Measurements from ENCODE around the gene LMO1.

LMO1 gene

DNA sequence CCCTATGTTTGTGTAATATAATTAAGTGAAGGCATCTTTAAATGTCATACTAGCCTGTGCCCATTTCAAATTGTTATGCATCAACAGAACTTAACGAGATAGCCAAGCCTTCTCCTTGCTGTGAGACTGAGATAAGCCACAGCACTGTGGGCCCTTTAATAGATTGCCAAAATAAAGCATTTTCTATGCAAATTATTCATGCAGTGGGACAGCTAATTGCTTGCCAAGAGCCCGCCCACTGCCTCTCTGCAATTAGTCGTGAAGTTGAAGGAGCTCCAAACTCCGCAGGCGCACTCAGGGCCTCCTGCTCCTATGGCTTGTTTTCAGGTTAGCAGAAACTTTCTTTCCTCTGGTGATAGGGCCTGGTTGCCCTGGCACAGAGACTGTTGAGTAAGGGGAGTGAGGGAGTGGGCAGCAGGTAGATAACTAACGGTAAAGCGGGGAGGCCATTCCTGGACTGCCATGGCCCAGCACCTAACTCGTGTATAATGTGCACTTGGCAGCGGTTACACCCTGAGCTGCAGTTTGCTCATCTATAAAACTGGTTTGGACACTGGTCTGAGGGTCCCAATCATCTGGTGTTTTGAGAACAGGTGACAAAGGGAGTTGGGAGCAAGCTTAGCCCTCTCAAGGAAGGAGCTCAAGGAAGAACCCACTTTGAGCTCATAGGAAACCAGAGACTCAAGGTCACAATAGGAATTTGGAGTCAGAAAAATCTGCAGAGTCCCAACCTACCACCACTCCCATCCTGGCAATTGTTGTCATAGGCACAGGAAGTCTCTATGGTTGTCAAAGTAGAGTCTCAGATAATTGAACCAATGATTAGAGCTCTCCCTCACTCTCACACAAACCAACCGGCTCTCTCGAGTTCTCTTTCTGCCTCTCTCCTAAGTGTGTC lies 60.9 kb downstream of the LMO1 start:
- DNase-seq: no peak

- no peak for DNase-seq
Observed at GRCh38 chr11:8201644-8202365, 61.9 kb downstream of the LMO1 start.

DNA sequence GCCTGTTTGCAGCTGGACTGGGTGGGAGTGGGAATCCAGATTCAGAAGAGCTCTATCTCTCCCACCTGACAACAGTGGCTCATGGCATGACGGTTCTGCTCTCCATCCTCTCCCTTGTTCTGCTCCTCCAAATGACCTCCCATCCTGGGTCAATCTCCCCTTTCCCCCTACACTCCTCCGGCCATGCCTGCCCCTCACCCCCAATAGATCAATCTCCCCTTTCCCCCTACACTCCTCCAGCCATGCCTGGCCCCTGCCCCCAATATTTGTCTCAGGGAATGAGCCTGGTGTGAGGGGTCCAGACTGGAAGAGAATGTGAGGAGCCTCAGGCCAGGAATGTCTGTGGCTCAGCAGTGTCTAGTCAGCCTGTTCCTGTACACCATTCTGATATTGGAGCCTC lies 64.0 kb downstream of the LMO1 start:
- DNase-seq: no peak

- no peak for DNase-seq
Observed at GRCh38 chr11:8196749-8197148, 66.9 kb downstream of the LMO1 start.

GRCh38 chr11:8194956-8195355 lies 68.7 kb downstream of the LMO1 start:
- no peak for DNase-seq

GRCh38 chr11:8192896-8193209 lies 70.8 kb downstream of the LMO1 start:
- DNase-seq: no peak

DNA sequence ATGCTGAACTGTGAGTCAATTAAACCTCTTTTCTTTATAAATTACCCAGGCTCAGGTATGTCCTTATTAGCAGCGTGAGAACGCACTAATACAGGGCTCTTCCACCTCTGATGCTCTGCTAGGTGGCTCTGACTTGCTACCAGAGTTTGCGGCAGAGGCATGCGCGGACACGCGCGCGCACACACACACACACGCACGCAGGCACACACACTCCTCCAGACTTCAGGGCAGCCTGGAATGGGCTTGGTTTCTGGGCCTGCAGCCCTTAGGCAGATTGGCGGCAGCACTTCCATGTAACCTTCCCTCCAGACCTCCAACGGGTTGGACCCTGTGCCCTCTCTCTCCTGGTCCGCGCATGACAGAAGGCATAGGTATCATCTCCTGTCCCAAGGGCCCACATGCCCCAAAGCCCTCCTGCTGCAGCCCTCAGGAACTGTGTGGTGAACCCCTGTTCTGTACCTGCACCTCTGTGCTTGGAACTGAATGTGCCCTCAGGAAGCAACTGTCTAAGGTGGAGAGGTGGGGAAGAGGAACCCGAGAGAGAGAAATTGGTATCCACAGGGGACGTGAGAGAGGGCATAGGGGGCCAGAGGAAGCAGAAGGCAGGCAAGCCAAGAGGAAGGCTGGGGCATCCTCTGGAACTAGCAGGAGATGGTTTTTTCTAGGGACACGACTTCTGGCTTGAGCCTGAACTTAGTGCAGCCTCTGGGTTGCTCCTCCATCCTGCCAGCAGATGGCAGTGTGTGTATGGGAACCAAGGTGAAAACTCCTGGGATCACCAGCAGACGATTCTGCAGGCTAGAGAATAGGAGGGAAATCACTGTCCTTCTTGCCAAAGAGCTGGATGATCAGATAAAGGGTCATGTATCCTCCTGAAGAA lies 71.4 kb downstream of the LMO1 start:
- DNase-seq: peak; percentile 56

DNA sequence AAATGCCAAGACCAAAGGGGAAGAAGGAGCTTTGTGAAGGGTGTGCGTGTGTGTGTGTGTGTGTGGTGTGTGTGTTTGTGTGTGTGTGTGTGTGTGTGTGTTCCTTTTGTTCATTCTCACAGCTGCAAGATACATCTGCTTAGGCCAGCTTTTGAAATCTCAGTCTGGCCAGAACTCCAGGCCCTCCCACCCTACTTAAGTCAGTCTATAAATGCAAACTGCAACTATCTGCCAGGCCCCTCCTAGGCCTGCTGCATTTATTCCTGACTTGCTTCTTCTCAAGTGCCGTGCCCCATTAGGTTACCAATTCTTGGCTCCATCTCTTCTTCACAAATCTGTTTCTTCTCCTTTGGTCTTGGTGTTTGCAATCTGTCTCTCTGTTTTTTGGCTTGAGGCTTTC lies 73.2 kb downstream of the LMO1 start:
- no peak for DNase-seq

- no peak for DNase-seq
Observed at GRCh38 chr11:8186429-8186828, 77.2 kb downstream of the LMO1 start.

DNA sequence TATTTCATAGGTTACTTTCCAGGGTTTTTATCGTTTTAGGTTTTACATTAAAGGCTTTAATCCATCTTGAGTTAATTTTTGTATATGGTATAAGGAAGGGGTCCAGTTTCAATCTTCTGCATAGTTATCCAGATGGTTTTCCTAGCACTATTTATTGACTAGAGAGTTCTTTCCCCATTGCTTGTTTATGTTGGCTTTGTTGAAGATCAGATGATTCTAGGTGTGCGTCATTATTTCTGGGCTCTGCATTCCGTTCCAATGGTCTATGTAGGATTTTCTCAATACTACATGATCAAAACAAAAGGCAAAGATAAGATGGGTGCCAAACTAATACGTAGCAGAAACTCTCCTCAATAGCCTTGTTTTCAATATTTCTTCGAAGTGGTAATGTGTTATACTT lies 80.6 kb downstream of the LMO1 start:
- no peak for DNase-seq

- no peak for DNase-seq
Observed at GRCh38 chr11:8180469-8180868, 83.2 kb downstream of the LMO1 start.

GRCh38 chr11:8178297-8178696 lies 85.4 kb downstream of the LMO1 start:
- DNase-seq: no peak

GRCh38 chr11:8177136-8177535 lies 86.5 kb downstream of the LMO1 start:
- DNase-seq: no peak
